ENCODE results near the gene UBE2E2.

UBE2E2 gene

DNA sequence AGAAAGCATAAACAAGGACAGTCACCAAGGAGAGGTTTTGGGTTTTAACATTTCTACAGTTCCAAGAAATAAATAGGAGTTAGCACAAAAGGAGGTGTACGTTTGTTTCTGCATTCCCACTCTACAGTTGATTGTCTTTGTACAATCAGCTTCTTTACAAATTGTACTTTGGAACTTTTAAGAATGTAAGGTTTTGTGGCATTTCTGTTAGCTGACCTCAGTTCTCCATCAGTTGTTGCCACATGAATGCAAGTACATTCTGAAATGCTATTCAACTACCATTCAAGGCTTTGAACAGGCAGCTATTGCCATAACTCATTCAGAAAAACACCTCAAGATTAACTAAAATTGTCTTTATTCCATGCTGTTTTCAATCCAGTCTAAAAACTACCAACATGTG, 349.4 kb downstream of the UBE2E2 start:
- Histone ChIP-seq H3K79me2 (ENCODE audit: control insufficient read depth, low read length) (no peaks in the 10 kb centered on the region), H3K4me3 (ENCODE audit: low read length) (no peak overlapping the region), H3K27me3 (ENCODE audit: control insufficient read depth, low read length) (no peaks in the 10 kb centered on the region), H3F3A (ENCODE audit: control insufficient read depth, insufficient read depth) (no peaks in the 10 kb centered on the region), H3K9me3 (ENCODE audit: control insufficient read depth, insufficient read depth, low read length) (no peaks in the 10 kb centered on the region), H3K9me2 (replicated peaks; ENCODE audit: control insufficient read depth, low read length) (no peaks in the 10 kb centered on the region), H3K4me1 (ENCODE audit: control insufficient read depth, low read length) (no peaks in the 10 kb centered on the region), H4K20me1 (ENCODE audit: control insufficient read depth, insufficient read depth, low read depth, low read length) (no peaks in the 10 kb centered on the region), H3K27ac (ENCODE audit: low read depth, low read length) (no peak overlapping the region), H3K36me3 (ENCODE audit: control insufficient read depth, low read length) (no peaks in the 10 kb centered on the region), H3K4me2 (ENCODE audit: low read length) (no peak overlapping the region)
- TF ChIP-seq EZH2phosphoT487 (IDR thresholded peaks at IDR 0.05; ENCODE audit: borderline replicate concordance, low read length), result no peak
- TF ChIP-seq, protein P1, sequence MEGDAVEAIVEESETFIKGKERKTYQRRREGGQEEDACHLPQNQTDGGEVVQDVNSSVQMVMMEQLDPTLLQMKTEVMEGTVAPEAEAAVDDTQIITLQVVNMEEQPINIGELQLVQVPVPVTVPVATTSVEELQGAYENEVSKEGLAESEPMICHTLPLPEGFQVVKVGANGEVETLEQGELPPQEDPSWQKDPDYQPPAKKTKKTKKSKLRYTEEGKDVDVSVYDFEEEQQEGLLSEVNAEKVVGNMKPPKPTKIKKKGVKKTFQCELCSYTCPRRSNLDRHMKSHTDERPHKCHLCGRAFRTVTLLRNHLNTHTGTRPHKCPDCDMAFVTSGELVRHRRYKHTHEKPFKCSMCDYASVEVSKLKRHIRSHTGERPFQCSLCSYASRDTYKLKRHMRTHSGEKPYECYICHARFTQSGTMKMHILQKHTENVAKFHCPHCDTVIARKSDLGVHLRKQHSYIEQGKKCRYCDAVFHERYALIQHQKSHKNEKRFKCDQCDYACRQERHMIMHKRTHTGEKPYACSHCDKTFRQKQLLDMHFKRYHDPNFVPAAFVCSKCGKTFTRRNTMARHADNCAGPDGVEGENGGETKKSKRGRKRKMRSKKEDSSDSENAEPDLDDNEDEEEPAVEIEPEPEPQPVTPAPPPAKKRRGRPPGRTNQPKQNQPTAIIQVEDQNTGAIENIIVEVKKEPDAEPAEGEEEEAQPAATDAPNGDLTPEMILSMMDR (IDR thresholded peaks at IDR 0.05; ENCODE audit: low read depth, low read length, poor library complexity, severe bottlenecking), result no peak

DNA sequence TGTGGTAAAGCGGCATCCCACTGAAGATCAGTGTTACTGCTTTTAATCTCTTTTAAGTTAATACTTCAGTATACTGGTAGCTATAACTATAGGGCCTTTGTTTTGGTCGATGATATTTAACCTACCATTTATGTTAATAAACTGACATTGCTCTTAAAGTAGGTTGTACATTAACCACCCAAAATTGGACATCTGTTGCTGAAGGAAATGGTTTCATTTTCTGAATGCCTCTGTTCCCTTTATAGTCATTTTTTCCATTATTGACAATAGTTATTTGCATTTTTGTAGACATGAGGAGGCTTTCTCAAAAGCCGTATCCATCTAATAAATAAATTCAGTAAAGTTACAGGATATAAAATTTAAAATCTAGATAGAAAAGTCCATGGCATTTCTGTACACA, 350.2 kb downstream of the UBE2E2 start:
- H3K9me3 ChIP-seq (ENCODE audit: control insufficient read depth, insufficient read depth, low read length), result no peaks in the 10 kb centered on the region
- H4K20me1 ChIP-seq (ENCODE audit: control insufficient read depth, insufficient read depth, low read depth, low read length), result no peaks in the 10 kb centered on the region
- no peaks in the 10 kb centered on the region for H3K79me2 ChIP-seq (ENCODE audit: control insufficient read depth, low read length)
- no peaks in the 10 kb centered on the region for H3K4me1 ChIP-seq (ENCODE audit: control insufficient read depth, low read length)
- H3K36me3 ChIP-seq (ENCODE audit: control insufficient read depth, low read length), result no peaks in the 10 kb centered on the region
- no peaks in the 10 kb centered on the region for H3K27me3 ChIP-seq (ENCODE audit: control insufficient read depth, low read length)
- no peak overlapping the region for H3K4me3 ChIP-seq (ENCODE audit: low read length)
- TF ChIP-seq, protein P1 (IDR thresholded peaks at IDR 0.05; ENCODE audit: low read depth, low read length, poor library complexity, severe bottlenecking), result no peak
- TF ChIP-seq EZH2phosphoT487 (IDR thresholded peaks at IDR 0.05; ENCODE audit: borderline replicate concordance, low read length), result no peak
- H3K27ac ChIP-seq (ENCODE audit: low read depth, low read length), result no peak overlapping the region
- H3K9me2 ChIP-seq (replicated peaks; ENCODE audit: control insufficient read depth, low read length), result no peaks in the 10 kb centered on the region
- H3F3A ChIP-seq (ENCODE audit: control insufficient read depth, insufficient read depth), result no peaks in the 10 kb centered on the region
- H3K4me2 ChIP-seq (ENCODE audit: low read length), result no peak overlapping the region

DNA sequence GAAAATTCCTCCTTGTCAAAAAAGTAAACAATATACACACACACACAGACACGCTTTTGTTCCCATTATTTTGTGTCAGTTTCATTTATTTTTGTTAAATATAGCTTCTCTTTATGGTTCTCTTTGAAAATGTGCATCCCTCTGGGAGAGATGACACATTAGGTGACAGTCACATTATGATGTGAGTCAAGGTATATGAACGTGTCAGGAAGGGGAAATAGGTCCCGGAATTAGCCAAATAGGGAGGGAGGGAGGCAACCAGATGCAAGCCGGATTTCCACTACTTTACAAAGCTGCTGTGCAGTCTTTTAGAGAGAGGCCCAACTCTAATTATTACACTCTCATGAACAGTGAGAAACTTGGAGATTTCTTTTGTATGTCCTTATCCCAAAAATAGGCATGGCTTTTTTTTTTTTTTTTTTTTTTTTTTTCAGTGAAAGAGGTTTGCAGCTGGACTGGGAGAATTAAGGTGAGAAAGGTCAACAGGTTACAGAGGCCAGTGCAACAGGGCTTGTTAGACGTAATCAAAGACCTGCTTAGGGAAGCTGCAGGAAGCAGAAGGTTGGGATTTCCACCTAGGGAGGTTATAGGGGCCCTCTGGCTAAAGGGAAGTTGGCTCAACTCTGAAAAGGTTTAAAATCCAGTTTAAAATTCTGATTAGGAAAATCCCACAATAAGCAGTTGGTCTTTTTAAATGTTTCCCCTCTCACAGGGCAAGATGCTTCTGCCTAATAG, 362.1 kb downstream of the UBE2E2 start:
- no peaks in the 10 kb centered on the region for H3K4me1 ChIP-seq (ENCODE audit: control insufficient read depth, low read length)
- H3F3A ChIP-seq (ENCODE audit: control insufficient read depth, insufficient read depth), result no peaks in the 10 kb centered on the region
- no peak for TF ChIP-seq EZH2phosphoT487 (IDR thresholded peaks at IDR 0.05; ENCODE audit: borderline replicate concordance, low read length)
- TF ChIP-seq, protein P1 (IDR thresholded peaks at IDR 0.05; ENCODE audit: low read depth, low read length, poor library complexity, severe bottlenecking), result no peak
- H3K27me3 ChIP-seq (ENCODE audit: control insufficient read depth, low read length), result no peaks in the 10 kb centered on the region
- no peak overlapping the region for H3K27ac ChIP-seq (ENCODE audit: low read depth, low read length)
- no peak overlapping the region for H3K4me3 ChIP-seq (ENCODE audit: low read length)
- H3K79me2 ChIP-seq (ENCODE audit: control insufficient read depth, low read length), result no peaks in the 10 kb centered on the region
- no peaks in the 10 kb centered on the region for H3K9me2 ChIP-seq (replicated peaks; ENCODE audit: control insufficient read depth, low read length)
- no peaks in the 10 kb centered on the region for H4K20me1 ChIP-seq (ENCODE audit: control insufficient read depth, insufficient read depth, low read depth, low read length)
- no peaks in the 10 kb centered on the region for H3K36me3 ChIP-seq (ENCODE audit: control insufficient read depth, low read length)
- H3K9me3 ChIP-seq (ENCODE audit: control insufficient read depth, insufficient read depth, low read length), result no peaks in the 10 kb centered on the region
- no peak overlapping the region for H3K4me2 ChIP-seq (ENCODE audit: low read length)
